ENCODE data around the gene POLR3A.

- TF ChIP-seq, protein P1, sequence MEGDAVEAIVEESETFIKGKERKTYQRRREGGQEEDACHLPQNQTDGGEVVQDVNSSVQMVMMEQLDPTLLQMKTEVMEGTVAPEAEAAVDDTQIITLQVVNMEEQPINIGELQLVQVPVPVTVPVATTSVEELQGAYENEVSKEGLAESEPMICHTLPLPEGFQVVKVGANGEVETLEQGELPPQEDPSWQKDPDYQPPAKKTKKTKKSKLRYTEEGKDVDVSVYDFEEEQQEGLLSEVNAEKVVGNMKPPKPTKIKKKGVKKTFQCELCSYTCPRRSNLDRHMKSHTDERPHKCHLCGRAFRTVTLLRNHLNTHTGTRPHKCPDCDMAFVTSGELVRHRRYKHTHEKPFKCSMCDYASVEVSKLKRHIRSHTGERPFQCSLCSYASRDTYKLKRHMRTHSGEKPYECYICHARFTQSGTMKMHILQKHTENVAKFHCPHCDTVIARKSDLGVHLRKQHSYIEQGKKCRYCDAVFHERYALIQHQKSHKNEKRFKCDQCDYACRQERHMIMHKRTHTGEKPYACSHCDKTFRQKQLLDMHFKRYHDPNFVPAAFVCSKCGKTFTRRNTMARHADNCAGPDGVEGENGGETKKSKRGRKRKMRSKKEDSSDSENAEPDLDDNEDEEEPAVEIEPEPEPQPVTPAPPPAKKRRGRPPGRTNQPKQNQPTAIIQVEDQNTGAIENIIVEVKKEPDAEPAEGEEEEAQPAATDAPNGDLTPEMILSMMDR (IDR thresholded peaks at IDR 0.05), result no peak
- TF ChIP-seq POLR2A (IDR thresholded peaks at IDR 0.05), result no peak
These were observed 43.2 kb upstream of the POLR3A start for GRCh38 chr10:78072504-78072903.

All from prostate gland (tissue), 2 donors.